SK-N-SH treated with all-trans-retinoic acid at 6 μM for 48 hours (cell line): Measurements from ENCODE around the gene OXTR.

Experiments
- ARNTL ChIP-seq: fragments of 450-650 bp; formaldehyde crosslinking; IDR thresholded peaks from 2 replicates; pipeline ENCODE4 v1.5.0; 2020; ENCODE audit warnings: low read depth, mild to moderate bottlenecking, moderate library complexity, borderline replicate concordance
- CREB5 ChIP-seq: fragments of 250-450 bp; sonication (Bioruptor Pico); IDR thresholded peaks from 2 replicates; pipeline ENCODE4 v1.5.1; 2020; ENCODE audit warnings: low read depth, mild to moderate bottlenecking, moderate library complexity
- CSDC2 ChIP-seq: fragments of 250-450 bp; sonication (Bioruptor Pico); IDR thresholded peaks from 2 replicates; pipeline ENCODE4 v1.5.0; 2020; ENCODE audit warnings: mild to moderate bottlenecking, moderate library complexity
- OSR1 ChIP-seq: fragments of 250-450 bp; sonication (Bioruptor Pico); IDR thresholded peaks from 2 replicates; pipeline ENCODE4 v1.8.0; 2022; ENCODE audit warnings: moderate library complexity, mild to moderate bottlenecking, inconsistent platforms
- PATZ1 ChIP-seq: fragments of 250-450 bp; sonication (Bioruptor Pico); IDR thresholded peaks from 2 replicates; pipeline ENCODE4 v1.8.0; 2020; ENCODE audit warnings: mild to moderate bottlenecking, moderate library complexity, borderline replicate concordance
- PPARA ChIP-seq: fragments of 250-450 bp; sonication (Bioruptor Pico); IDR thresholded peaks from 2 replicates; pipeline ENCODE4 v1.5.0; 2020; ENCODE audit warnings: mild to moderate bottlenecking, borderline replicate concordance
- RARB ChIP-seq: fragments of 250-450 bp; sonication (Bioruptor Pico); IDR thresholded peaks from 2 replicates; pipeline ENCODE4 v1.8.0; 2021; ENCODE audit warnings: mild to moderate bottlenecking, moderate library complexity
- SNAI2 ChIP-seq: fragments of 250-450 bp; sonication (Bioruptor Pico); IDR thresholded peaks from 2 replicates; pipeline ENCODE4 v1.5.0; 2020; ENCODE audit warnings: mild to moderate bottlenecking, moderate library complexity
- TCF4 ChIP-seq: fragments of 250-450 bp; sonication (Bioruptor Pico); IDR thresholded peaks from 2 replicates; pipeline ENCODE4 v1.8.0; 2021; ENCODE audit warnings: mild to moderate bottlenecking, moderate library complexity, borderline replicate concordance
- ZFP30 ChIP-seq: fragments of 450-650 bp; formaldehyde crosslinking; IDR thresholded peaks from 2 replicates; pipeline ENCODE4 v1.5.0; 2022; ENCODE audit warnings: mild to moderate bottlenecking, moderate library complexity

GRCh38 chr3:8709801-8710507 lies 59.5 kb downstream of the OXTR start:
- TF ChIP-seq OSR1 (CRISPR knock-in tag): no peak
- no peak for TF ChIP-seq SNAI2
- no peak for TF ChIP-seq PATZ1
- no peak for TF ChIP-seq ARNTL (CRISPR knock-in tag)
- no peak for TF ChIP-seq CSDC2 (CRISPR knock-in tag)
- no peak for TF ChIP-seq CREB5
- TF ChIP-seq PPARA (CRISPR knock-in tag): no peak
- TF ChIP-seq ZFP30 (CRISPR knock-in tag): no peak
- TF ChIP-seq RARB (CRISPR knock-in tag): no peak
- TF ChIP-seq TCF4: no peak
